WTC11 (cell line): ENCODE measurements around the gene OR2AT4. TPM values are rescaled to one million over a fixed set of nuclear protein-coding genes. Genes with fewer than 3 reads are reported as not detected.

ENCODE experiments used
- ATAC-seq: fragments of 200-7000 bp; cut with Tn5 transposase; 2 replicates; pipeline ENCODE4 v1.10.0; 2021; ENCODE audit warnings: mild to moderate bottlenecking, moderate library complexity
- CTCF ChIA-PET: fragments of 300-600 bp; sonication (Branson Sonifier 250); formaldehyde crosslinking; loops from one replicate; lab custom pipeline; 2021; ENCODE audit warnings: antibody characterized with exemption; lab: Charles Lee
- POLR2A ChIA-PET: fragments of 350-600 bp; sonication (Branson Sonifier 250); formaldehyde crosslinking; loops from one replicate; lab custom pipeline; 2021; ENCODE audit warnings: antibody characterized with exemption; lab: Charles Lee
- DNase-seq: peaks from one replicate; pipeline ENCODE4 v3.0.0; 2021; ENCODE audit warnings: low spot score
- H3K27ac Mint-ChIP-seq: 2 replicates; pipeline ENCODE4 v1.8.0; 2021; ENCODE audit warnings: mixed read lengths
- H3K27me3 Mint-ChIP-seq: 2 replicates; pipeline ENCODE4 v1.8.0; 2021; ENCODE audit warnings: low read depth, mild to moderate bottlenecking, moderate library complexity, mixed read lengths
- H3K36me3 Mint-ChIP-seq: 2 replicates; pipeline ENCODE4 v1.8.0; 2021; ENCODE audit warnings: mixed read lengths
- H3K4me1 Mint-ChIP-seq: 2 replicates; pipeline ENCODE4 v1.8.0; 2022; ENCODE audit warnings: mixed read lengths
- H3K4me3 Mint-ChIP-seq: 2 replicates; pipeline ENCODE4 v1.8.0; 2021; ENCODE audit warnings: mild to moderate bottlenecking, moderate library complexity, mixed read lengths
- H3K9me3 Mint-ChIP-seq: 2 replicates; pipeline ENCODE4 v1.8.0; 2021; ENCODE audit warnings: mixed read lengths
- FOXJ3 ChIP-seq: sonication (generic); formaldehyde crosslinking; IDR thresholded peaks from 2 replicates; pipeline ENCODE4 v1.9.0; 2021; ENCODE audit warnings: missing genetic modification reagents, mild to moderate bottlenecking, borderline replicate concordance
- GABPB1 ChIP-seq: sonication (generic); formaldehyde crosslinking; IDR thresholded peaks from 2 replicates; pipeline ENCODE4 v1.8.1; 2023; ENCODE audit warnings: mild to moderate bottlenecking, missing genetic modification reagents
- HMGA2 ChIP-seq: fragments of 250-450 bp; sonication (Bioruptor Pico); IDR thresholded peaks from 2 replicates; pipeline ENCODE4 v1.4.0; 2021; ENCODE audit warnings: mild to moderate bottlenecking, moderate library complexity
- IRF2 ChIP-seq: sonication (generic); formaldehyde crosslinking; IDR thresholded peaks from 2 replicates; pipeline ENCODE4 v1.8.0; 2022; ENCODE audit warnings: low read depth, missing genetic modification reagents, borderline replicate concordance
- KAT7 ChIP-seq: sonication (generic); formaldehyde crosslinking; IDR thresholded peaks from 2 replicates; pipeline ENCODE4 v1.8.1; 2023; ENCODE audit warnings: missing genetic modification reagents, mild to moderate bottlenecking, borderline replicate concordance
- MXD4 ChIP-seq: fragments of 250-450 bp; sonication (Bioruptor Pico); IDR thresholded peaks from 2 replicates; pipeline ENCODE4 v1.8.0; 2021; ENCODE audit warnings: mild to moderate bottlenecking, moderate library complexity, borderline replicate concordance
- SMAD3 ChIP-seq: sonication (generic); formaldehyde crosslinking; IDR thresholded peaks from 2 replicates; pipeline ENCODE4 v1.8.0; 2022; ENCODE audit warnings: missing genetic modification reagents, mild to moderate bottlenecking, borderline replicate concordance
- ZNF219 ChIP-seq: sonication (generic); formaldehyde crosslinking; IDR thresholded peaks from 2 replicates; pipeline ENCODE4 v1.8.0; 2023; ENCODE audit warnings: missing genetic modification reagents, mild to moderate bottlenecking, borderline replicate concordance
- total RNA-seq: library from RNA; stranded (reverse); gene quantifications from 3 replicates; pipeline ENCODE4 v1.2.3, GENCODE V29; 2021
- TF ChIP-seq, protein P1 (sequence below): fragments of 250-450 bp; sonication (Bioruptor Pico); IDR thresholded peaks from 2 replicates; pipeline ENCODE4 v2.1.2; 2022; ENCODE audit warnings: mild to moderate bottlenecking, moderate library complexity
- TF ChIP-seq, protein P2 (sequence below): sonication (generic); formaldehyde crosslinking; conservative IDR thresholded peaks from 2 replicates; pipeline ENCODE4 v1.8.1; 2023; ENCODE audit warnings: mild to moderate bottlenecking, low read depth, missing genetic modification reagents, moderate library complexity
- TF ChIP-seq, protein P3 (sequence below): sonication (generic); formaldehyde crosslinking; IDR thresholded peaks from 2 replicates; pipeline ENCODE4 v1.8.0; 2022; ENCODE audit warnings: mild to moderate bottlenecking, missing genetic modification reagents
- TF ChIP-seq, protein P4 (sequence below): sonication (generic); formaldehyde crosslinking; conservative IDR thresholded peaks from 2 replicates; pipeline ENCODE4 v1.8.1; 2022; ENCODE audit warnings: mild to moderate bottlenecking, missing genetic modification reagents
- TF ChIP-seq, protein P5 (sequence below): sonication (generic); formaldehyde crosslinking; IDR thresholded peaks from 2 replicates; pipeline ENCODE4 v1.8.1; 2023; ENCODE audit warnings: mild to moderate bottlenecking, missing genetic modification reagents, borderline replicate concordance
- TF ChIP-seq, protein P6 (sequence below): fragments of 250-450 bp; sonication (Bioruptor Pico); IDR thresholded peaks from 2 replicates; pipeline ENCODE4 v1.8.0; 2021; ENCODE audit warnings: mild to moderate bottlenecking

The OR2AT4 gene
- total RNA-seq, 1 experiment from 2014 or later, result not detected

DNA sequence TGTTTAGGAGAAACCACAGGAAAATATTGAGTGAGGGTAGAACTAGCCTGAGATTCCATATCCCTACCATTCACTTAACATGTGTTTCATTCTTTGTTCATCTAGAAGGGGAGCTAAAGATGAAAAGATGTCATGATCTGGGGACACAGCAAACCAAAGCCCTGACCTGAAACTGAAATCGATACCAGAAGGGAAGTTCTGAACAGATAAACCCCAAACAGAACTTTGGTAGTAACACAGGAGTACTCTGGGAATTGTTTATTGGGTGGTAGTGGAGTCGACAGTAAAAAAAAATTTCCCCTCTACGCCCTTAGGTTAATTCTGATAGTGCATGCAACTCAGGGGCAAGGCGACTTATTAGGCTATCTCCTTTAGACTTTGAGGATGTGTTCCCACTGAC lies 27.2 kb downstream of the OR2AT4 start:
- H3K27ac Mint-ChIP-seq, result no peak overlapping the region
- peaks cover 9% of the 10 kb centered on the region for H3K4me1 Mint-ChIP-seq
- no peak for ATAC-seq
- DNase-seq, result no peak
- H3K27me3 Mint-ChIP-seq, result no peaks in the 10 kb centered on the region
- ChIA-PET POLR2A (no interaction called here), CTCF (interaction anchor here (1.3 kb wide), 1 partner anchor 71 kb away, joined by 3 read pairs; no protein-coding TSS in a partner anchor)
- no peak for TF ChIP-seq FOXJ3 (CRISPR knock-in tag)
- TF ChIP-seq, protein P1, sequence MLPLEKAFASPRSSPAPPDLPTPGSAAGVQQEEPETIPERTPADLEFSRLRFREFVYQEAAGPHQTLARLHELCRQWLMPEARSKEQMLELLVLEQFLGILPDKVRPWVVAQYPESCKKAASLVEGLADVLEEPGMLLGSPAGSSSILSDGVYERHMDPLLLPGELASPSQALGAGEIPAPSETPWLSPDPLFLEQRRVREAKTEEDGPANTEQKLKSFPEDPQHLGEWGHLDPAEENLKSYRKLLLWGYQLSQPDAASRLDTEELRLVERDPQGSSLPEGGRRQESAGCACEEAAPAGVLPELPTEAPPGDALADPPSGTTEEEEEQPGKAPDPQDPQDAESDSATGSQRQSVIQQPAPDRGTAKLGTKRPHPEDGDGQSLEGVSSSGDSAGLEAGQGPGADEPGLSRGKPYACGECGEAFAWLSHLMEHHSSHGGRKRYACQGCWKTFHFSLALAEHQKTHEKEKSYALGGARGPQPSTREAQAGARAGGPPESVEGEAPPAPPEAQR (CRISPR knock-in tag), result no peak
- TF ChIP-seq, protein P2, sequence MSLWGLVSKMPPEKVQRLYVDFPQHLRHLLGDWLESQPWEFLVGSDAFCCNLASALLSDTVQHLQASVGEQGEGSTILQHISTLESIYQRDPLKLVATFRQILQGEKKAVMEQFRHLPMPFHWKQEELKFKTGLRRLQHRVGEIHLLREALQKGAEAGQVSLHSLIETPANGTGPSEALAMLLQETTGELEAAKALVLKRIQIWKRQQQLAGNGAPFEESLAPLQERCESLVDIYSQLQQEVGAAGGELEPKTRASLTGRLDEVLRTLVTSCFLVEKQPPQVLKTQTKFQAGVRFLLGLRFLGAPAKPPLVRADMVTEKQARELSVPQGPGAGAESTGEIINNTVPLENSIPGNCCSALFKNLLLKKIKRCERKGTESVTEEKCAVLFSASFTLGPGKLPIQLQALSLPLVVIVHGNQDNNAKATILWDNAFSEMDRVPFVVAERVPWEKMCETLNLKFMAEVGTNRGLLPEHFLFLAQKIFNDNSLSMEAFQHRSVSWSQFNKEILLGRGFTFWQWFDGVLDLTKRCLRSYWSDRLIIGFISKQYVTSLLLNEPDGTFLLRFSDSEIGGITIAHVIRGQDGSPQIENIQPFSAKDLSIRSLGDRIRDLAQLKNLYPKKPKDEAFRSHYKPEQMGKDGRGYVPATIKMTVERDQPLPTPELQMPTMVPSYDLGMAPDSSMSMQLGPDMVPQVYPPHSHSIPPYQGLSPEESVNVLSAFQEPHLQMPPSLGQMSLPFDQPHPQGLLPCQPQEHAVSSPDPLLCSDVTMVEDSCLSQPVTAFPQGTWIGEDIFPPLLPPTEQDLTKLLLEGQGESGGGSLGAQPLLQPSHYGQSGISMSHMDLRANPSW (CRISPR knock-in tag), result no peak
- TF ChIP-seq GABPB1 (CRISPR knock-in tag), result no peak
- no peak for TF ChIP-seq SMAD3 (CRISPR knock-in tag)
- no peak for TF ChIP-seq ZNF219 (CRISPR knock-in tag)
- no peak for TF ChIP-seq MXD4 (CRISPR knock-in tag)
- TF ChIP-seq, protein P3, sequence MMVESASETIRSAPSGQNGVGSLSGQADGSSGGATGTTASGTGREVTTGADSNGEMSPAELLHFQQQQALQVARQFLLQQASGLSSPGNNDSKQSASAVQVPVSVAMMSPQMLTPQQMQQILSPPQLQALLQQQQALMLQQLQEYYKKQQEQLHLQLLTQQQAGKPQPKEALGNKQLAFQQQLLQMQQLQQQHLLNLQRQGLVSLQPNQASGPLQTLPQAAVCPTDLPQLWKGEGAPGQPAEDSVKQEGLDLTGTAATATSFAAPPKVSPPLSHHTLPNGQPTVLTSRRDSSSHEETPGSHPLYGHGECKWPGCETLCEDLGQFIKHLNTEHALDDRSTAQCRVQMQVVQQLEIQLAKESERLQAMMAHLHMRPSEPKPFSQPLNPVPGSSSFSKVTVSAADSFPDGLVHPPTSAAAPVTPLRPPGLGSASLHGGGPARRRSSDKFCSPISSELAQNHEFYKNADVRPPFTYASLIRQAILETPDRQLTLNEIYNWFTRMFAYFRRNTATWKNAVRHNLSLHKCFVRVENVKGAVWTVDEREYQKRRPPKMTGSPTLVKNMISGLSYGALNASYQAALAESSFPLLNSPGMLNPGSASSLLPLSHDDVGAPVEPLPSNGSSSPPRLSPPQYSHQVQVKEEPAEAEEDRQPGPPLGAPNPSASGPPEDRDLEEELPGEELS (CRISPR knock-in tag), result no peak
- TF ChIP-seq IRF2 (CRISPR knock-in tag), result no peak
- no peak for TF ChIP-seq KAT7 (CRISPR knock-in tag)
- TF ChIP-seq, protein P4, sequence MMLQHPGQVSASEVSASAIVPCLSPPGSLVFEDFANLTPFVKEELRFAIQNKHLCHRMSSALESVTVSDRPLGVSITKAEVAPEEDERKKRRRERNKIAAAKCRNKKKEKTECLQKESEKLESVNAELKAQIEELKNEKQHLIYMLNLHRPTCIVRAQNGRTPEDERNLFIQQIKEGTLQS (CRISPR knock-in tag), result no peak
- TF ChIP-seq, protein P5, sequence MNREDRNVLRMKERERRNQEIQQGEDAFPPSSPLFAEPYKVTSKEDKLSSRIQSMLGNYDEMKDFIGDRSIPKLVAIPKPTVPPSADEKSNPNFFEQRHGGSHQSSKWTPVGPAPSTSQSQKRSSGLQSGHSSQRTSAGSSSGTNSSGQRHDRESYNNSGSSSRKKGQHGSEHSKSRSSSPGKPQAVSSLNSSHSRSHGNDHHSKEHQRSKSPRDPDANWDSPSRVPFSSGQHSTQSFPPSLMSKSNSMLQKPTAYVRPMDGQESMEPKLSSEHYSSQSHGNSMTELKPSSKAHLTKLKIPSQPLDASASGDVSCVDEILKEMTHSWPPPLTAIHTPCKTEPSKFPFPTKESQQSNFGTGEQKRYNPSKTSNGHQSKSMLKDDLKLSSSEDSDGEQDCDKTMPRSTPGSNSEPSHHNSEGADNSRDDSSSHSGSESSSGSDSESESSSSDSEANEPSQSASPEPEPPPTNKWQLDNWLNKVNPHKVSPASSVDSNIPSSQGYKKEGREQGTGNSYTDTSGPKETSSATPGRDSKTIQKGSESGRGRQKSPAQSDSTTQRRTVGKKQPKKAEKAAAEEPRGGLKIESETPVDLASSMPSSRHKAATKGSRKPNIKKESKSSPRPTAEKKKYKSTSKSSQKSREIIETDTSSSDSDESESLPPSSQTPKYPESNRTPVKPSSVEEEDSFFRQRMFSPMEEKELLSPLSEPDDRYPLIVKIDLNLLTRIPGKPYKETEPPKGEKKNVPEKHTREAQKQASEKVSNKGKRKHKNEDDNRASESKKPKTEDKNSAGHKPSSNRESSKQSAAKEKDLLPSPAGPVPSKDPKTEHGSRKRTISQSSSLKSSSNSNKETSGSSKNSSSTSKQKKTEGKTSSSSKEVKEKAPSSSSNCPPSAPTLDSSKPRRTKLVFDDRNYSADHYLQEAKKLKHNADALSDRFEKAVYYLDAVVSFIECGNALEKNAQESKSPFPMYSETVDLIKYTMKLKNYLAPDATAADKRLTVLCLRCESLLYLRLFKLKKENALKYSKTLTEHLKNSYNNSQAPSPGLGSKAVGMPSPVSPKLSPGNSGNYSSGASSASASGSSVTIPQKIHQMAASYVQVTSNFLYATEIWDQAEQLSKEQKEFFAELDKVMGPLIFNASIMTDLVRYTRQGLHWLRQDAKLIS (CRISPR knock-in tag), result no peak
- H3K36me3 Mint-ChIP-seq, result no peaks in the 10 kb centered on the region
- H3K9me3 Mint-ChIP-seq, result peaks cover 16% of the 10 kb centered on the region
- H3K4me3 Mint-ChIP-seq, result no peak overlapping the region

DNA sequence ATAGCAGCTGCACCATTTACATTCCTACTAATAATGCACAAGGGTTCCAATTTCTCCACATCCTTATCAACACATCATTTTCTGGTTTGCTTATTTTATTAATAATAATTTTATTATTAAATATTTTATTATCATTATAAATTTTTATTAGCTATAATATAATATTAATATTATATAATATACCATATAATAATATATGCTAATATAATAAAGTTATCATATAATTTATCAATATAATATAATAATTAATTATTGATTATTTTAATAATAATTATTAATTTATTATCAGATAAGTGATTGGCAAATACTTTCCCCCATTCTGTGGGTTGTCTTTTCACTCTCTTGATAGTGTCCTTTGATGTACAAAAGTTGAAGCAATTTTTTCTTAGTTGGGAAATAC lies 27.7 kb downstream of the OR2AT4 start:
- no peak overlapping the region for H3K4me3 Mint-ChIP-seq
- H3K27ac Mint-ChIP-seq, result no peak overlapping the region
- H3K36me3 Mint-ChIP-seq, result no peaks in the 10 kb centered on the region
- H3K9me3 Mint-ChIP-seq, result peaks cover 16% of the 10 kb centered on the region
- H3K4me1 Mint-ChIP-seq, result peaks cover 9% of the 10 kb centered on the region
- TF ChIP-seq, protein P6, sequence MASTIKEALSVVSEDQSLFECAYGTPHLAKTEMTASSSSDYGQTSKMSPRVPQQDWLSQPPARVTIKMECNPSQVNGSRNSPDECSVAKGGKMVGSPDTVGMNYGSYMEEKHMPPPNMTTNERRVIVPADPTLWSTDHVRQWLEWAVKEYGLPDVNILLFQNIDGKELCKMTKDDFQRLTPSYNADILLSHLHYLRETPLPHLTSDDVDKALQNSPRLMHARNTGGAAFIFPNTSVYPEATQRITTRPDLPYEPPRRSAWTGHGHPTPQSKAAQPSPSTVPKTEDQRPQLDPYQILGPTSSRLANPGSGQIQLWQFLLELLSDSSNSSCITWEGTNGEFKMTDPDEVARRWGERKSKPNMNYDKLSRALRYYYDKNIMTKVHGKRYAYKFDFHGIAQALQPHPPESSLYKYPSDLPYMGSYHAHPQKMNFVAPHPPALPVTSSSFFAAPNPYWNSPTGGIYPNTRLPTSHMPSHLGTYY (CRISPR knock-in tag), result no peak
- peak; percentile 99 for TF ChIP-seq HMGA2
- CTCF ChIA-PET, result interaction anchor here (0.6 to 1.3 kb wide), 2 partner anchors 28 to 72 kb away, joined by 3 to 4 read pairs; no protein-coding TSS in a partner anchor
- POLR2A ChIA-PET, result no interaction called here
- no peaks in the 10 kb centered on the region for H3K27me3 Mint-ChIP-seq
- ATAC-seq (no peak), DNase-seq (no peak)
